OCI-LY7 (cell line): ENCODE results near the gene ATP11A. TPM values are rescaled to one million over a fixed set of nuclear protein-coding genes. Genes with fewer than 3 reads are reported as not detected.

Experiments used
- BruUV-seq: library from RNA; stranded (reverse); fragments of 400-500 nt; replicated peaks from 2 replicates; lab custom pipeline; 2021; lab: Mats Ljungman, UMichigan
- CTCF ChIA-PET: fragments of 300-600 bp; sonication (Branson Sonifier 250); formaldehyde crosslinking; loops from one replicate; lab custom pipeline; 2022; ENCODE audit warnings: antibody characterized with exemption; ENCODE audit not compliant: unreplicated experiment; lab: Charles Lee
- POLR2A ChIA-PET: fragments of 300-600 bp; sonication (Branson Sonifier 250); formaldehyde crosslinking; loops from one replicate; lab custom pipeline; 2022; ENCODE audit warnings: antibody characterized with exemption; lab: Charles Lee
- DNase-seq: peaks from one replicate; pipeline ENCODE4 v3.0.0-alpha.2; 2015; ENCODE audit warnings: low spot score
- H2AFZ ChIP-seq: fragments of 200-600 bp; sonication (generic), shearing (Covaris generic); 2 replicates; pipeline ENCODE4 v1.6.1; 2014; ENCODE audit warnings: mild to moderate bottlenecking, antibody characterized with exemption, low read length, moderate library complexity
- H3K27ac ChIP-seq: fragments of 200-600 bp; sonication (generic); 2 replicates; pipeline ENCODE4 v1.5.1; 2014; ENCODE audit warnings: mixed run types, low read depth, mild to moderate bottlenecking, moderate library complexity, low read length, inconsistent platforms; ENCODE audit not compliant: poor library complexity, severe bottlenecking
- H3K36me3 ChIP-seq: fragments of 200-600 bp; sonication (generic); 2 replicates; pipeline ENCODE4 v1.6.1; 2014; ENCODE audit warnings: mild to moderate bottlenecking, antibody characterized with exemption, low read length, moderate library complexity, mixed read lengths; ENCODE audit not compliant: insufficient read depth
- H3K4me1 ChIP-seq: fragments of 200-600 bp; sonication (generic); 2 replicates; pipeline ENCODE4 v1.5.1; 2014; ENCODE audit warnings: mild to moderate bottlenecking, low read length; ENCODE audit not compliant: insufficient read depth, poor library complexity, severe bottlenecking
- H3K4me2 ChIP-seq: fragments of 200-600 bp; sonication (generic); 2 replicates; pipeline ENCODE4 v1.6.1; 2014; ENCODE audit warnings: mild to moderate bottlenecking, low read length
- H3K4me3 ChIP-seq: fragments of 200-600 bp; sonication (generic); 2 replicates; pipeline ENCODE4 v1.5.1; 2014; ENCODE audit warnings: mild to moderate bottlenecking, low read depth, low read length; ENCODE audit not compliant: poor library complexity, severe bottlenecking
- H3K79me2 ChIP-seq: fragments of 200-600 bp; sonication (generic); 2 replicates; pipeline ENCODE4 v1.6.1; 2016; ENCODE audit warnings: low read depth, mild to moderate bottlenecking, low read length, moderate library complexity, mixed read lengths; ENCODE audit not compliant: insufficient read depth
- H3K9me2 ChIP-seq: fragments of 200-600 bp; sonication (generic); 2 replicates; pipeline ENCODE4 v1.6.1; 2016; ENCODE audit warnings: mild to moderate bottlenecking, low read length, mixed read lengths; ENCODE audit not compliant: insufficient read depth
- H3K9me3 ChIP-seq: fragments of 200-600 bp; sonication (generic); 2 replicates; pipeline ENCODE4 v1.6.1; 2014; ENCODE audit warnings: mild to moderate bottlenecking, mixed run types, low read length, mixed read lengths
- H4K20me1 ChIP-seq: fragments of 200-600 bp; sonication (generic); 2 replicates; pipeline ENCODE4 v1.6.1; 2014; ENCODE audit warnings: mild to moderate bottlenecking, antibody characterized with exemption, low read length, moderate library complexity, mixed read lengths; ENCODE audit not compliant: insufficient read depth
- CTCF ChIP-seq: fragments of 200-600 bp; sonication (generic); conservative IDR thresholded peaks from 2 replicates; pipeline ENCODE4 v1.5.1; 2014; ENCODE audit warnings: mild to moderate bottlenecking, antibody characterized with exemption, low read length, moderate library complexity, mixed read lengths
- EZH2phosphoT487 ChIP-seq: fragments of 200-600 bp; sonication (generic); IDR thresholded peaks from 2 replicates; pipeline ENCODE4 v1.6.1; 2018; ENCODE audit warnings: low read depth, borderline replicate concordance, mild to moderate bottlenecking, mixed run types, antibody characterized with exemption, low read length, moderate library complexity, mixed read lengths
- intact Hi-C: fragments of 100-400 bp; cut with micrococcal nuclease; formaldehyde crosslinking; loops from one replicate; pipeline ENCODE4 v1.10.0; 2022; ENCODE audit not compliant: unreplicated experiment
- total RNA-seq, 2 experiments: library from RNA; depleted of rRNA in 1 of 2; stranded (reverse); fragments of >200 nt in 1 of 2; shearing (Covaris generic) in 1 of 2; gene quantifications; 2 replicates each; pipeline ENCODE4 v1.2.3, GENCODE V29; 2014 to 2022

ATP11A gene
- total RNA-seq, 2 experiments from 2014 or later = 8.8 to 23.1 TPM

GRCh38 chr13:112774448-112774792, 84.6 kb downstream of the ATP11A start:
- Histone ChIP-seq H4K20me1 (no peaks in the 10 kb centered on the region), H3K36me3 (no peaks in the 10 kb centered on the region), H3K4me1 (no peaks in the 10 kb centered on the region), H3K4me2 (no peak overlapping the region), H2AFZ (no peak overlapping the region), H3K79me2 (no peaks in the 10 kb centered on the region), H3K9me2 (no peaks in the 10 kb centered on the region), H3K27ac (no peak overlapping the region), H3K9me3 (no peaks in the 10 kb centered on the region), H3K4me3 (no peak overlapping the region)
- TF ChIP-seq CTCF = no peak
- intact Hi-C loops = no loop called here
- DNase-seq = no peak
- ChIA-PET POLR2A (no interaction called here), CTCF (no interaction called here)
- no TSS peak for BruUV-seq

DNA sequence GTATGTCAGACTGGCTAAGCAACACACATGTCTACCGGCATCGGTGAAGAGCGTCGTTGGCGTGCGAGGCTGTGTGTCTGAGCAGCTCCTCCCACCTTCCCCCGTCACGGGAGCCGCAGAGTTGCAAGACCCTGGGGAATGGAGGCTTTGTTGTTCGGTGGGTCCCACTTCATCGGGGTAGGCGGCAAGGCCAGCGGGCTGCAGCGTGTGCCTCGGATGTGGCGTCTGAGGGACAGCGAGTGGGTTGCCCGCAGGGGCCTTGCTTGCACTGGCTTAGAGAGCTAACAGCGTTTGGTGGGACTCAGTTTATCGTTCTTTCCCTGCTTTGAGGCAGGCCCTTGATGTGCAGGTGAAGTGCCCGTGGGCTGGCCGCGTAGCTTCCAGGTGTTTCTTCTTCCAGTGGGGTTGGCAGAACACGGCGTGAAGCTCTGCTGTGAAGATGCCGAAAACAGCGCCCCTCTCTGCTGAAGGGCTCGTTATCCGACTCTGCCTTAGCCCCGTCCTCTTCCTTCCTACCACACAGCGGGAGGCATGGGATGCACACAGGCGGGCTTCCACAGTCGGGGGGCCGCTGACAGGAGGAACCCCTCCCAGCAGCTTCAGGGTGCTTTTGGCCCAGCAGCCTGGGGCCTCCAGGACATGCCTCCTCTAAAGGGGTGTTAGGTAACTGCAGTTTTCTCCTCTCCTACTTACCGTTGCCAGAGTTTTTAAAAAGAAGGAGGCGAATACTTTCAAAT, 85.2 kb downstream of the ATP11A start:
- Histone ChIP-seq H4K20me1 (no peaks in the 10 kb centered on the region), H3K4me2 (no peak overlapping the region), H3K4me3 (no peak overlapping the region), H3K9me2 (no peaks in the 10 kb centered on the region), H3K79me2 (no peaks in the 10 kb centered on the region), H3K27ac (no peak overlapping the region), H2AFZ (no peak overlapping the region), H3K4me1 (no peaks in the 10 kb centered on the region), H3K9me3 (no peaks in the 10 kb centered on the region), H3K36me3 (no peaks in the 10 kb centered on the region)
- ChIA-PET POLR2A (no interaction called here), CTCF (no interaction called here)
- BruUV-seq = no TSS peak
- DNase-seq = no peak
- TF ChIP-seq EZH2phosphoT487 (no peak), CTCF (no peak)
- intact Hi-C loops = no loop called here

- H3K9me3 ChIP-seq = no peaks in the 10 kb centered on the region
- H3K27ac ChIP-seq = no peak overlapping the region
- H3K36me3 ChIP-seq = no peaks in the 10 kb centered on the region
- no peaks in the 10 kb centered on the region for H3K9me2 ChIP-seq
- no peaks in the 10 kb centered on the region for H3K4me1 ChIP-seq
- no peak overlapping the region for H3K4me3 ChIP-seq
- TF ChIP-seq CTCF = no peak
- no peak for TF ChIP-seq EZH2phosphoT487
- no TSS peak for BruUV-seq
- no peaks in the 10 kb centered on the region for H4K20me1 ChIP-seq
- no peaks in the 10 kb centered on the region for H3K79me2 ChIP-seq
- DNase-seq = no peak
- no peak overlapping the region for H3K4me2 ChIP-seq
- intact Hi-C loops = no loop called here
- H2AFZ ChIP-seq = no peak overlapping the region
- CTCF ChIA-PET = no interaction called here
- POLR2A ChIA-PET = no interaction called here
Observed at GRCh38 chr13:112775791-112776279, 86.0 kb downstream of the ATP11A start.
